GM18511 (cell line): ENCODE measurements around the gene TBPL1.
"Not testable (repeated sequence)": the region's sequence is repeated elsewhere in the genome, so short reads cannot be mapped to it uniquely, and the experiment has no call there.

Experiments
- ATAC-seq: cut with Tn5 transposase; IDR thresholded peaks from one replicate; pipeline ENCODE4 v1.9.1; 2021; ENCODE audit warnings: mild to moderate bottlenecking, moderate library complexity; ENCODE audit not compliant: unreplicated experiment

Gene TBPL1

DNA sequence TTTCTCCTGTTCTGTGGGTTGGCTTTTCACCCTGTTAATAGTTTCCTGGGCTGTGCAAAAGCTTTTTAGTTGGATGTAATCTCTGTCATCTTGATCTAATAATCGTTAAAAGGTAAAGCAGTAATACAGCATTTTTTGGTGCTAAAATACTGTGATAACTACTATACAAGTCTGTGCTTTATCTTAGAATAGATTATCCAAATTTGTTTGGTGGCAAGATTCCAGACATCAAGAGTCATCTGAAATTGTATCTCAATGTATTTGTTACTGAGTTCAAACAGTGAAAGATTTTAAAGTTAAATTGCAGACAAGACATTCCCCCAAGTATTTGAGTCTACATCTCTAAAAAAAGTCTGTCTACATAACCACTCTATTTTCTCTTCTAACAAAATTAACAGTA lies 18.8 kb downstream of the TBPL1 start:
- no peak for ATAC-seq

DNA sequence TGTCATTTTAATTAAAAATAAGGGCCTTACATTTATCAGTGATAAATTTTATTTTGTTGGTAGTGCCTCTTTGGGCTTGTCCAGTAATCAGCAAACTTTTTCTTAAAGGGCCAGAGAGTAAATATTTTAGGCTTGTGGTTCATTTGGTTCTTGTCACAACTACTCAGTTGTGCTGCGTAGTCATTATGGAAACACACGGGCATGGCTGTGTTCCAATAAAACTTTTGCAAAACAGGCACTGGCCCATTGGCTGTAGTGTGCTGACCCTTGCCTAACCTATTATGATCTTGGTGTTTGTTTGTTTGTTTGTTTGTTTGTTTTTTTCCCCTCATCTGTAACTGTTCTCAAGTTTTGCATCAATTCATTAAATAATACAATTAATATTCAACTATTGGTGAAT lies 19.4 kb downstream of the TBPL1 start:
- no peak for ATAC-seq

DNA sequence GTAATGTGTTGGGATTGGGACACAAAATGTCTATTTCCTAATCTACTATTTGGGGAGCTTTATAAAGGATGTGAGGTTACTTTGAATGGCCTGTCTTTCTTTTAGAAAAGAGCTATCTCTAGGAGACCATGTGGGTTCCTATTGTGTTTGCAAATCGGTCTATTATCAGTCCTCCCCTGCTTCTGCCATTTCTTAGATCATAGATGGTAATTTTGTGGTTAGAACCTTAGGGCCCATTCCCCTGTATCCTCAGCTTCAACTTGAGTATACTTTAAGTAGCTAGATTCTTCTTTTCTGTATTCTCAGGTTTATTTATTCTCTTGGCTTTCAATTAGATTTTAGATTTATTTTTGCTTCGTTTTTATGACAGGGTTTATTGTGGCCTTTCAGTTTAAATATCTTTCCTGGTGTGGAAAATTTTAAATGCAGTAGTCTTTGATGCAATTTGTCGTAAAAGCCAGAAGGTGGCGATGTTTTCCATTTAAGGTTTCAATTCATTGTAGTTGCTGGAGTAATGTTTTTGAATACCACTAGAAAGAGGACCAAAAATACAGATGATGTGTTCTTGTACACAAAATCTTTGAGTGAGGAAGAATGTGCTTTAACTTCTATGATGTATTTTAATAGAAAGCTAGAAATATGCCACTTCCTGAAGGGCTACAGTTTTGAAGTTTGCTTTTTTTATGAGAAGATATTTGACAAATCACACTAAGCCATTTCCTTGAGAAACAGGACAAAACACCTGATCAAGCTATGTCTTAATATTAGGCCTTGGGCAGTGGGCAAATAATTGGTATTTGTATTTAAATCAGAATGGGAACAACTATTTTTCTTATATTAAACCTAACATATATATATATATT lies 20.3 kb downstream of the TBPL1 start:
- peak; percentile 60 for ATAC-seq

DNA sequence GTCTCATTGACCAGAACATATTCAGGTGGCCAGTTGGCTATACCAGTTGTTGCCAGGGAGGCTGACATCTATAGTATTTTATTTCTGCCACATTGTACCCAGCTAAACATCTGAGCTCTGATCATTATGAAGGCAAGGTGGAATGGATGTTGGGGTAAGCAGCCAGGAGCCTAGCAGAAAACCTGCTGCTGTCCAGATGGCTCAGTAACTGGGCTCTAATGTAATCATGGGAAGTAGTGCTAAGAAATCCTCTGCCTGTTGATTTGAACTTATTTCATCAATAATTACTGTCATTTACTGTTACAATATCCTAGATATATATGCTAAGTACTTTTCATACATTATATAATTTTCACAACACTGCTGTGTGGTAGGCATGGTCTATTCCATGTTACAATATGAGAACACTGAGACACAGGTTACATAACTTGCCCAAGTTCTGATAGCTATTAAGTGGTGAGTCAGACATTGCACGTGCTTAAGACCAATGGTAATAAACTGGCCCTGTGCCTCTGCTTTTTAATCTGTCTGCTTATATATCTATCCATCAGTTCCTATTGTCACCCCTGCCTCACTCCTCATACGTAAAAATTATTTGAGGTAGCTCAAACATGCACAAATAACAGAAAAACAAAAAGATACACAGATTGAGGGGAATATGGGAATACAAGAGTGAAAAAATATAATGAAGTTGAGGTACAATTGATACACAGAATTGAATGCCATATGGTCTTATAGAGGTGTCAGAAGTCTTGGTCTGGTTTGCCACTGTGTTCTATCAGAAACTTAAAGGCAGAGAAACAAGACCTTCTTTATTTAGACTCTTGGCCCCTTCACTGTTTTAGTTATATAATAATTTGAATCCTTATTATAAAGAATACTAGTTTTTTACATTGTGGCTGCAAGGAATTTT lies 25.2 kb downstream of the TBPL1 start:
- peak; percentile 66 for ATAC-seq

DNA sequence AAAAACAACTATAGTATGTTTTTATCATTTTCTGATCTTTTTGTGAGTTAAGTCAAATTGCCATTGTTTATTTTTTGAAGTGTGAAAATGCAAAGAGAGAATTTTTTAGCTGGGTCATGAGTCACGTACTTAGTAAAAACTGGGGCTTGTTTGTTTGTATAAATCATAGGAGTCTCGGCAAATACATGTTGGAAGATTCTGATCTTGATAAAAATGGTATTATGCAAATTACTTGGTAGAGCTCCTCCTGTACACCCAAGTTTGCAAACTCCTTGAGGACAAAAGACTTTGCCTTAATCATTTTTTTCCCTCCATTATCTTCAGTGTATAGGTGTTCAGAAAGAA lies 25.8 kb downstream of the TBPL1 start:
- ATAC-seq, result no peak

DNA sequence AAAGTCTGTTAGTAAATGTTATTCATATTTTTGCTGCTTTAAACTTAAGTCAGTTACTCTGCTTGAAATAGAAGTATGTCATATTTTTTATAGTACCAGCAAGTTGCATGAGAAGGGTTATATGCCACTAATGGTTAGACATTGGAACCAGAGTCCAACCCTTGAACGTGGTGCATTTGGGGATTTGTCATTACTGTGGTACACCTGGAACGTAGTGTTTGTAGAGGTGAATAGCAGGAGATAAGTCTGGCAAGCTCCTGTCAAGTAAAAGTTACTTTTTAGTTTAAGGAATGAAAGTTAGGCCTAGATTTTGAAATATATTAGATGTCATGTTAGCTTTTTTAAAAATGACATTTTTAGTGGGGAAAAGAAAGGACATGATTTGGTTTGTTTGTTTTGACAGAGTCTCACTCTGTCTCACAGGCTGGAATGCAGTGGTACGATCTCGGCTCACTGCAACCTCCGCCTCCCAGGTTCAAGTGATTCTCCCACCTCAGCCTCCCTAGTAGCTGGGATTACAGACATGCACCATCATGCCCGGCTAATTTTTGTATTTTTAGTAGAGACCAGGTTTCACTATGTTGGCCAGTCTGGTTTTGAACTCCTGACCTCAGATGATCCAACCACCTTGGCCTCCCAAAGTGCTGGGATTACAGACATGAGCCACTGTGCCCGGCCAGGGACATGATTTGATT lies 26.4 kb downstream of the TBPL1 start:
- ATAC-seq, result not testable (repeated sequence)

DNA sequence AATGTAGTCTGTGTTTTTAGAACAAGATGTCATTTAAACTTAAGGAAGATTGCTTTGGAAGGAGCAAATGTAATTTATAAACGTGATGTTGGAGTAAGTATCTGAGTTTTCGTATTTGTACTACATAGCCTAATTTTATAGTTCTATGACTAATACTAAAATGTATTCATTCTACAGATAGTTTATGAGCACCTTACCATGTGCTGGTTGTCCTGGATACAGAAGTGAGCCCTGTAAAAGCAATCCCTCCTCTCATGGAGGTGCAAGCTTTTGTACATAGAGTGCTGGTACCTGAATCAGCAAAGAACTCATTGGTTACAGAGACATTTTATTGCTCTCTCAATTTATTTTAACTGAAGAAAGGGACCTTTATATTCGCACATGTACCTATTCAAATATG lies 27.1 kb downstream of the TBPL1 start:
- no peak for ATAC-seq

DNA sequence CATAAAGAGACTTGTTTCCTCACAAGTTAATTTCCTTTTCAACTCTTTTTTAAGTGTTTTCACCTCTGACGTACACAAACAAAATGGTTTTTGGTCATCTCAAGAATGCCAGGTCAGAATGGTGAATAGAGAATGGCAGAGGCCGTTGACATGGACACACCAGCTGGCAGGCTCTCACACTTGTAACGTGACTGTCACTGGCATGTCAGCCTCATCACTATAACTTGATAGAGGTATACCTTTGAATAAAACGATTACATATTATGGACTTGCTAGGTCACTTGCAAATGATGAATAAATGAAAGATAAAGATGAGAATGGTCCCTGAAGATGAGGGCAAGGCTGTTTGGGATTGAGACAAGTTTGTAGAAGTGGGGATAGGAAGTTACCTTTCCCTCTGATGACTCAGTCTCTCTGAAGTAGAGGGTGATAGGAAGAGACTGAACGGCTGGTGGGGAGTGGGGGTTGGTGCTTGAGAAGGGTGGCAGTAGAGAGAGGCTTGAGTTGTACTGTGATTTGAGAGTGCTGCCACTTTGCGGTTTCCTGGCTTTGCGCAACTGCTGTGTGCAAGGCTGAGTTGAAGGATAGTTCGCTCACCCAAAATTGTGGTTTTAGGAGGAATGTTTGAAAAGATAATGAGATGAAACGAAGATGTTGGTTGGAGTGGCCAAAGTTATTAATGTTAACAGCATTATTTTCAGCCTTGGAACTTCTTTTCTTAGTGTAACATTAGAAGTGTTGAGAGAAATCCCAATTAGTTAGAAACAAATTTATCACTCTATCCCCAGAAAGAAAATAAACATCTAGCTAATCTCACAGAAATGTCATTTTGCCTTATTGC lies 30.3 kb downstream of the TBPL1 start:
- no peak for ATAC-seq

DNA sequence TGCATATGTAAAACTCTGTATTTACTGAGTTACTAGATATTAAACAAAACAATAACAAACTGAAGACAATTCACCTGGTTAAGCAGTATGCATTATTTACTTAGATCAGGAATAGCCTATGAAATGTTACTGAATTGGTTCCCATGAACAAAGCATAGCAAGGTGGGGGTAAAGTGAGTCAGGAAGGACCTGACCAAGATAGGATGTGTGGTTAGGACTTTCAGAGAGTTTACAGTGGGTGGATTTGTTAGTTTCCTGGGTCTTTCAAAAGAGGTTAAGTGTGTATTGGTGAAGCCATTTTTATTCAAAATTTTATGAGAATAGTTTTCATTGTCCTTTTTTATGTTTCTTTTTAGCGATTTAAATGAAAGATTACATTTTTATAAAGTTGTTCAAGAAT lies 32.9 kb downstream of the TBPL1 start:
- ATAC-seq, result no peak

DNA sequence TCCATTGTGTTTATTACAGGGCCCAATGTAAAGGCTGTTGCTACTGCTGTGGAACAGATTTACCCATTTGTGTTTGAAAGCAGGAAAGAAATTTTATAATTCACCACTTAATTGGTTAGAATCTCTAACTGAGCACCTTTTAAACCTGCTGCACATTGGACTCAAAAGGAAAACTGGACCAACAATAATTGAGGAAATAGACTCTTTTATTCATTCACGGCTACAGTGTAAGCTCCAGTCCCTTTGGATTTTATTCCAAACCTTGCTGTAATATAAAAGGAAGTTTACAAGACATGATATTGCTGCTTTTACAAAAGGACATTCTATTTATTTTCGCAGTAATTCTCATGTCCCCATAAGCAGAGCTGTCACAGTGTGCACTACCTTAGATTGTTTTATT lies 33.9 kb downstream of the TBPL1 start:
- no peak for ATAC-seq

DNA sequence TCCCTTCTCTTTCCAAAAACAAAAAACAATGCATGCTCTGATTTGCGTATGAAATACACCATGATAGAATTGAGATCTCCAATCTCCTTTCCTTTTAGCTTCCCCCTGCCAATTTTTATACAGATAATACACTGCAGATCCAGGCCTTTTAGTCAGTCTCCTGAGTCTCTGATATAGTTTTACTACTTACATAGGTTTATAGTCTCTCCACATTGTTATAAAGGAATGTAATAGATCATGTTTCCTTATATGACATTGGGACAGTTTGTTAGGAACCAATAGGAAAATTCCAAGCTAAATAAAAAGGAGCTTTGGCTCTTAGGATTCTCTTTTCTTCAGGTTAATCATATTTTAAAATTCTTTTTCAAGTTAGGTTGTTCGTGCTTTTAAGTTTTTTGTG lies 36.5 kb downstream of the TBPL1 start:
- no peak for ATAC-seq

DNA sequence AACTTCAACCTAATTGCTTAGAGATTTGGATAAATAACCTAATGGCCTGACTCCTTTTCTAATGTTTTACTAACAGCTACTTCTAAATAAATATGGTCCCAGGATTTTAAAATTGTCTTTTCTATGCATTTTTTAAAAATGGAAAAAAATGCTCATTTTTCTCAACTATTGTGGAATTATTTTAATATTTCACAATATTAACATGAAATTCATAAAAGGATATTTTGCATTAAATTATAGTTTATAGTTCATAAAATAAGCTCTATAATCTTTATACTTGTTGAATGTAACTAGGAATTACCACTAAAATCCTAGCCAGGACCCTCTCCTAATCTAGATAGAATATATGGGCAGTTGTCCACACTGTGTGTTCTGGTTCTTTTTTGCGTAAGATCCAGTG lies 37.3 kb downstream of the TBPL1 start:
- ATAC-seq, result no peak

DNA sequence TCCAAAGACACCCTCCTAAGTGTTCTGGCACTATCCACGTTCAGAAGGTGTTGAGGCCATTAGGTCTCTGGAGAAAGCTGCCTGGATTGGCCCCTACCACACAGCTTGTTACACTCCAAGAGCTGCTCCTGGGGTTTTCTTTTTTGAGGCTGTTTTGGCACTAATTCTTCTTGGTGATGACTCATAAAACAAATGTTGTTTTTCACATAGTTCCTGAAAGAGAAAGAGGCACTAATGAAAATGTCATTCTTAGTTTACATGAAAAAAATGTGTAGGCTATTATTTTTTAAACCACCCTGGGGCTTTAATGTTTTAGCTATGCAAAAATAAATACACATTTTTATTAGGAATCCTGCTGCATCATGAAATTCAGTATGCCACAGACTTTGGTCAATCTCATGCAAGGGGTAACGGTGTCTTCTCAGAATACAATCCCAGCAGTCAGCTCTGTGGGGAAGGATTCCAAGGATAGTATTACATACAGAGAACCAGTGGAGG lies 38.1 kb downstream of the TBPL1 start:
- no peak for ATAC-seq

DNA sequence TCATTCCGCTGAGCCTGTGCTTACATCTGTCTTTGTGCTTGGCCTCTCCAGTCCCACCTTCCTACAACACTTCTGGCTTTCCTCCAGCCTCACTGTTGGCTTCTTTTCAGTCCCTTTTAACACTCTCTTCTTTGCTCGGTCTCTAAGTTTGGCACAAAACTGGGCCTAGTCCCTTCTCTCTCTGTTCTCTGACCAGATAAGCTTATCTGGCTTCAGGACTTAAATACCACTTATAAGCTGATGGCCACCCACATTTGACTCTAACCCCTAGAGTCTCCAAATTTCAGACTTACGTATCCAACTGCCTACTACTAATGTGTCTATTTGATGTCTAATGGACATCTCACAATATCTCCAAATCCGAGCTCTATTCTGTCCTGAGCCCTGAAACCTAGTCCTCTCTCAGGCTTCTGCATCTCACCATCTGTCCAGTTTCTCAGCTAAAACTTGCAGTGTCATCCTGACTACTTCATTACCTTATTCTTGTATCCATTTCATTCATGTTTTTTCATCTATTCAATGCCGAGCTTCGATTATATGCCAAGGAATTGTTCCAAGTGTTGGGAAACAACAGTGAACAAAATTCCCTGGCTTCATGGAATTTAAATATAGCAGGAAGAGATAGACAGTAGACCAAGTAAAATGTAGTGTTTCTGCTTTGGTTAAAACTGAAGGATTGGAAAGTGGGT lies 40.1 kb downstream of the TBPL1 start:
- ATAC-seq, result no peak

DNA sequence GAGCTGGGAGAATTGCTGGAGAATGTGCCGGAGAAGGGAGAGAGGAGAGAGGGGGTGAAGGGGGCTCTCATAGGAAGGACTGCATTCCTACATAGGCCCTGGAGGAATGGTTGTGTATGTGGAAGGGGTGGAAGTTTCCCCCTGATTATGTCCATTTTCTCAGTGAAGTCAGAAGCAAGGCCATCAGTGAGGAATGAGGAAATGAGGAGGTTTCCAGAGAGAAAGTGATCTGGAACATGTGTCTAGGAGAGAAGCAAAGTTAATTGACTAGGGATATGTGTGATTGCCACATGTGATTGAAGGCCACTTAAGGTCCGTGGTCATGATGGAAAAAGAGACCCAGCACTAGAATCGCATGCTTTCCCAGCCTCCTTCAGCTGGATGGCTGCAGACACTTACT lies 42.3 kb downstream of the TBPL1 start:
- ATAC-seq, result no peak

DNA sequence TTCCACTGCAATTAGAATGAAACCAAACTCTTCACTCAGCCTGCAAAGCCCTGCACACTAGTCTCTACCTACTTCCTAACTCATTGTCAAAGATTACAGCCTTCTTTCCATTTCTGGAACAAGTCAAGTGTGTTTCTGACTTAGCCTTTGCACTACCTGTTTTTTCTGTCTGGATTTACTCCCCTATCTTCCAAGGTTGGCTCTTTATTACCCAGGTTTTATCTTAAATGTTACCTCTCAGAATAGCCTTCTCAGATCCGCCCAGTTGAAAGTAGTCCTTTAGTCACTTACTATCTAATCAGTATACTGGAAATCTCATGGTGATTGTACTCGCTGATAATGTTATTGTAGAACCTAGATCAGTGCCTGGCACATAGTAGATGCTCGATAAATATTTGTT lies 42.7 kb downstream of the TBPL1 start:
- no peak for ATAC-seq

DNA sequence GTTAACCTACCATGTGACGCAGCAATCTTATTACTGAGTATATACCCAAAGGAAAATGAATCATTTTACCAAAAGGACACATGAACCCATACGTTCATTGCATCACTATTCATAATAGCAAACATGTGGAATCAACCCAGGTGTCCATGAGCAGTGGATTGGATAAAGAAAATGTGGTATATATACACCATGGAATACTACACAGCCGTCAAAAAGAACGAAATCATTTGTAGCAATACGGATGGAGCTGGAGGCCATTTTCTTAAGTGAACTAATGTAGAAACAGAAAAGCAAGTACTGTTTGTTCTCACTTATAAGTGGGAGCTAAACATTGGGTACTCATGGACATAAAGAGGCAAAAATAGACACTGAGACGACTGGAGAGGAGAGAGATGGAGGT lies 44.2 kb downstream of the TBPL1 start:
- ATAC-seq, result no peak

DNA sequence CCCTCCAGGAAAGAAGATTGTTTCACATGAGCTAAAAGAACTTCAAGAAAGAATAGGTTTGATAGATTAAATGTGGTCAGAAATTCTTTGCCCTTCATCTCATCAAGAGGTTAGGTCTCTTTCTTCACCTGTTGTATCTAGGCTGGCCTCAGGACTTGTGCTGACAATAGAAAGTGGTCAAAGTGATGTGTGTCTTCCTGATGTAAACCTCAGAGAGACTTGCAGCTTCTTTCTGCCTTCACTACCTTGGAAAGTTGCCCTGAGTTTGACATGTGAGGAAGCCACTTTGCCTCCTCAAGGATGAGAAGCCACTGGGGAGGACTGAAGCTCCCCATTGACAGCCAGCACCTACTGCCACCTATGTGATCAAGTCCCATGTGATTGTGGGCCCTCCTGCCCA lies 46.3 kb downstream of the TBPL1 start:
- no peak for ATAC-seq

DNA sequence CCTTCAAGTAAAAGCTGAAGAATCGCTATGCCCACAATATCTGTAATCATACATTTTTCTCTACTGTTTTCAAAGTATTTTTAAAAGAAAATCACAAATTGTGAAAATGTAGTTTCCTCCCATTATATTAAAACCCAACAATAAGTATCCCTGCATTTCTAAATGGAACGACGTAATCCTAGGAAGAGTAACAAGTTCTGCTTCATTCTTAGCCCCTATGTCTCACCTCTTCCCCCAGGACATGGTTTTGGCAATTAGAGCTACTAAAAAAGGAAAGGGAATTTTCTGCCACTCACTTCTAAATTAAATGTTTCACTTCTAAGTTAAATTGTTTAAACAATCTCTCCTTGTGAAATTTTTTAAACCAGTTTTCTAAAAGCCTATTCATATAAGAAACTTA lies 47.4 kb downstream of the TBPL1 start:
- no peak for ATAC-seq

DNA sequence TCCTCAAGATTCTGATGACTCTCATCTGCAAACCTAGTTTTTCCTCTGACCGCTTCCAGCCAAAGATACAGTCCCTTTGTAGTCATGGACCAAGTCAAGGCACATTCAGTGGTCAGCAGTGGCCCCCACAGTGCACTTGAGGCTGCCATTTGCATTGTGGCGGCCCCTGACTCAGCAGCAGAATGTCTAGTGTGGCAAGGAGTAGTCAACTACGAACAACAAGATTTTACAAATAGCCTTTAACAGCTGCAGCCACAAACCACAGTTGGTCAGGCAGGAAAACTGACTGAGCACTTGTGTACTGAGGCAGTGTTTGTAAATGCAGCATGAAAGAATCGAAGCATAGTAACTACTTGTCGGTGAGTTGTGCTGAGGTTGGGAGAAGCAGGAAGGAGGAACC lies 49.8 kb downstream of the TBPL1 start:
- no peak for ATAC-seq
